A549 (cell line): ENCODE data around the gene PLRG1. TPM values are rescaled to one million over a fixed set of nuclear protein-coding genes. Genes with fewer than 3 reads are reported as not detected.

Source experiments
- ATAC-seq, 2 experiments: fragments of 200-7000 bp in 1 of 2; fragments of >200 bp in 1 of 2; cut with Nextera tagmentation in 1 of 2; cut with Tn5 transposase in 1 of 2; 3 replicates each; pipeline versions ENCODE4 v1.8.0 to v1.9.1; 2018 to 2020; ENCODE audit warnings: mild to moderate bottlenecking in 1 of 2, moderate library complexity in 1 of 2
- CTCF ChIA-PET: fragments of 300-600 bp; sonication (Branson Sonifier 250); formaldehyde crosslinking; extraction: SDS; loops from one replicate; lab custom pipeline; 2021; ENCODE audit warnings: antibody characterized with exemption, inconsistent platforms; lab: Yijun Ruan, JAX
- POLR2A ChIA-PET: fragments of 350-600 bp; formaldehyde crosslinking; extraction: SDS; loops from one replicate; lab custom pipeline; 2021; ENCODE audit warnings: antibody characterized with exemption, inconsistent platforms; lab: Yijun Ruan, JAX
- DNase-seq, 2 experiments: peaks; one replicate each; pipeline versions ENCODE4 v3.0.0 to v3.0.0-alpha.2; 2011 to 2016; ENCODE audit warnings: low read depth in 1 of 2, low spot score in 1 of 2
- FAIRE-seq: peaks from 2 replicates; lab custom pipeline; 2011; peaks lifted over from hg19 to GRCh38; lab: Jason Lieb, UNC
- H3K27ac ChIP-seq, 2 experiments: fragments of >200 bp; sonication (Bioruptor Twin); formaldehyde crosslinking; 3 replicates each; pipeline ENCODE4 v1.5.1; 2016 to 2017
- H3K4me1 ChIP-seq: fragments of >200 bp; sonication (Bioruptor Twin); formaldehyde crosslinking; 3 replicates; pipeline ENCODE4 v1.6.1; 2016
- H3K4me2 ChIP-seq: fragments of >200 bp; sonication (Bioruptor Twin); formaldehyde crosslinking; 3 replicates; pipeline ENCODE4 v1.6.1; 2016
- H3K4me3 ChIP-seq: fragments of >200 bp; sonication (Bioruptor Twin); formaldehyde crosslinking; 3 replicates; pipeline ENCODE4 v1.5.1; 2016
- H3K9me3 ChIP-seq: fragments of >200 bp; sonication (Bioruptor Twin); formaldehyde crosslinking; 3 replicates; pipeline ENCODE4 v1.6.1; 2016
- BCL3 ChIP-seq: fragments of >200 bp; sonication (Bioruptor Twin); formaldehyde crosslinking; IDR thresholded peaks from 3 replicates; pipeline ENCODE4 v1.6.1; 2016
- BHLHE40 ChIP-seq: IDR thresholded peaks from 2 replicates; pipeline ENCODE4 v1.6.1; 2012; ENCODE audit warnings: low read depth, low read length, inconsistent platforms
- CBX2 ChIP-seq: fragments of 200-600 bp; sonication (generic); IDR thresholded peaks from 2 replicates; pipeline ENCODE4 v1.6.1; 2016; ENCODE audit warnings: low read depth, mild to moderate bottlenecking, borderline replicate concordance
- CBX8 ChIP-seq: fragments of 200-600 bp; sonication (generic); IDR thresholded peaks from 2 replicates; pipeline ENCODE4 v1.6.1; 2016
- CTCF ChIP-seq: fragments of >200 bp; sonication (Bioruptor Twin); formaldehyde crosslinking; IDR thresholded peaks from 3 replicates; pipeline ENCODE4 v1.5.1; 2016
- EHF ChIP-seq: fragments of 250-450 bp; sonication (Bioruptor Pico); IDR thresholded peaks from 2 replicates; pipeline ENCODE4 v1.5.0; 2020; ENCODE audit warnings: mild to moderate bottlenecking
- EP300 ChIP-seq, 2 experiments: fragments of >200 bp; sonication (Bioruptor Twin); formaldehyde crosslinking; IDR thresholded peaks; 2 replicates in 1 of 2; 3 replicates in 1 of 2; pipeline ENCODE4 v1.6.1; 2016 to 2017
- ESRRA ChIP-seq: fragments of 150-350 bp; IDR thresholded peaks from 2 replicates; pipeline ENCODE4 v1.6.1; 2014; ENCODE audit warnings: mild to moderate bottlenecking, low read length, borderline replicate concordance
- FOSB ChIP-seq: fragments of 250-450 bp; sonication (Bioruptor Pico); IDR thresholded peaks from 2 replicates; pipeline ENCODE4 v1.5.0; 2020; ENCODE audit warnings: mild to moderate bottlenecking, moderate library complexity
- FOSL2 ChIP-seq, 2 experiments: fragments of 450-650 bp in 1 of 2; fragments of >200 bp in 1 of 2; sonication (Bioruptor Twin) in 1 of 2; formaldehyde crosslinking; IDR thresholded peaks; 2 replicates each; pipeline versions ENCODE4 v1.5.0 to v1.6.1; 2016 to 2020; ENCODE audit warnings: mild to moderate bottlenecking in 1 of 2, moderate library complexity in 1 of 2
- GATA3 ChIP-seq: IDR thresholded peaks from 2 replicates; pipeline ENCODE4 v1.6.1; 2012; ENCODE audit warnings: borderline replicate concordance
- HDAC2 ChIP-seq: fragments of 200-600 bp; sonication (generic); IDR thresholded peaks from 2 replicates; pipeline ENCODE4 v1.6.1; 2016
- HEYL ChIP-seq: fragments of 250-450 bp; sonication (Bioruptor Pico); IDR thresholded peaks from 2 replicates; pipeline ENCODE4 v1.8.0; 2021; ENCODE audit warnings: mild to moderate bottlenecking, moderate library complexity
- JUNB ChIP-seq: fragments of >200 bp; sonication (Bioruptor Twin); formaldehyde crosslinking; IDR thresholded peaks from 2 replicates; pipeline ENCODE4 v1.6.1; 2016
- KDM5A ChIP-seq: fragments of 200-600 bp; sonication (generic); IDR thresholded peaks from 2 replicates; pipeline ENCODE4 v1.6.1; 2016; ENCODE audit warnings: antibody characterized with exemption, mild to moderate bottlenecking
- MAZ ChIP-seq: fragments of 150-350 bp; IDR thresholded peaks from 2 replicates; pipeline ENCODE4 v1.6.1; 2014; ENCODE audit warnings: antibody characterized with exemption, low read depth, low read length, borderline replicate concordance
- NPAS2 ChIP-seq: fragments of 250-450 bp; sonication (Bioruptor Pico); IDR thresholded peaks from 2 replicates; pipeline ENCODE4 v1.8.0; 2022; ENCODE audit warnings: mild to moderate bottlenecking, moderate library complexity, borderline replicate concordance
- NR3C1 ChIP-seq: fragments of >200 bp; sonication (Bioruptor Twin); formaldehyde crosslinking; IDR thresholded peaks from 3 replicates; pipeline ENCODE4 v1.6.1; 2017
- POLR2A ChIP-seq: IDR thresholded peaks from 2 replicates; pipeline ENCODE4 v1.6.1; 2012; ENCODE audit warnings: mild to moderate bottlenecking, low read length
- RCOR1 ChIP-seq: fragments of 150-350 bp; IDR thresholded peaks from 2 replicates; pipeline ENCODE4 v1.6.1; 2014; ENCODE audit warnings: antibody characterized with exemption, low read length, low read depth
- RFX5 ChIP-seq: fragments of 450-650 bp; IDR thresholded peaks from 2 replicates; pipeline ENCODE4 v1.7.1; 2014; ENCODE audit warnings: antibody characterized with exemption, mild to moderate bottlenecking, moderate library complexity
- SMC3 ChIP-seq: fragments of >200 bp; sonication (Bioruptor Twin); formaldehyde crosslinking; IDR thresholded peaks from 3 replicates; pipeline ENCODE4 v1.6.1; 2018; ENCODE audit warnings: inconsistent platforms
- TP53 ChIP-seq: fragments of 250-450 bp; sonication (Bioruptor Pico); IDR thresholded peaks from 2 replicates; pipeline ENCODE4 v1.5.0; 2021; ENCODE audit warnings: mild to moderate bottlenecking, moderate library complexity
- ZC3H11A ChIP-seq: fragments of 450-650 bp; IDR thresholded peaks from 2 replicates; pipeline ENCODE4 v1.6.1; 2014; ENCODE audit warnings: antibody characterized with exemption, mild to moderate bottlenecking
- ZFP36 ChIP-seq: fragments of 450-650 bp; IDR thresholded peaks from 2 replicates; pipeline ENCODE4 v1.6.1; 2014; ENCODE audit warnings: borderline replicate concordance; ENCODE audit not compliant: partially characterized antibody
- ZNF302 ChIP-seq: fragments of 250-450 bp; sonication (Bioruptor Pico); IDR thresholded peaks from 2 replicates; pipeline ENCODE4 v1.9.0; 2021; ENCODE audit warnings: inconsistent platforms, mild to moderate bottlenecking, moderate library complexity
- WGBS: methylation state at CpG from one replicate; pipeline ENCODE4 v1.1.6; 2017; ENCODE audit errors: missing lambda C conversion rate; 5-methylcytosine and 5-hydroxymethylcytosine counted together
- polyA plus RNA-seq, 4 experiments: library from polyadenylated mRNA; depleted of rRNA in 3 of 4; stranded (reverse); fragments of >200 nt; fragmentation: RNase III in 1 of 4; extraction: RNeasy Plus Mini Kit Qiagen cat#74134 plus additional on column Dnase treatment in 1 of 4; gene quantifications; 2 replicates in 3 of 4; 3 replicates in 1 of 4; pipeline ENCODE4 v1.2.3, GENCODE V29; 2011 to 2017
- TF ChIP-seq, protein P1 (sequence below): fragments of 450-650 bp; IDR thresholded peaks from 2 replicates; pipeline ENCODE4 v1.6.1; 2014; ENCODE audit warnings: antibody characterized with exemption

PLRG1 gene
- polyA plus RNA-seq, 2 of the 4 experiments (the other 2 are of a cell fraction): 50.4 to 123 TPM

GRCh38 chr4:154529728-154530519 is 20.3 kb downstream of the PLRG1 start:
- ChIA-PET POLR2A (no interaction called here), CTCF (interaction anchor here (1.3 to 1.7 kb wide), 2 partner anchors 89 to 97 kb away, joined by 3 to 4 read pairs; no protein-coding TSS in a partner anchor)

DNA sequence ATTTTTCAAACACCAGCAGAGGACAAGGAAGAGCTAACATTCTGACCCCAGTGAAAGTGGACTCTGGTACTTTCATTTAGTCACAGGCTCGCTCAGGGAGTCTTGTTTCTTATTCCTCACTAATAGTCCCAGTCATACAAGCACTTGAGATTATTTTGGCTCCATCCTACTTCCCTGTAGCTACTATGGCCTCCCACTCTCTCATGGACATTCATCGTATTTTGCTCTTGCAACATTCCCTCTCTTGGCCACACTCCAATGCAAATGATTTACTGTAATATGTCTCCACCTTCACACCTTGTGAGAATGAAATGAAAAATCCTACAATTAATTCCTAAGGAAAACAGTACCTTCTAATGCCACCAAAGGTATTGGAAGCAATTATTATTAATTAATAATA is 21.3 kb downstream of the PLRG1 start:
- Histone ChIP-seq H3K4me1 (no peaks in the 10 kb centered on the region), H3K9me3 (no peaks in the 10 kb centered on the region), H3K4me3 (no peak overlapping the region), H3K27ac (no peak overlapping the region), H3K4me2 (no peak overlapping the region)
- WGBS: 37% methylated on average over 2 of the region's 2 CpGs
- TF ChIP-seq EP300 (IDR thresholded peaks at IDR 0.05) (no peak), SMC3 (no peak), CBX2 (no peak), ZNF302 (CRISPR knock-in tag) (no peak), NR3C1 (no peak), HDAC2 (no peak)
- ChIA-PET CTCF (interaction anchor here (1.3 to 1.7 kb wide), 2 partner anchors 90 to 98 kb away, joined by 3 to 4 read pairs; no protein-coding TSS in a partner anchor), POLR2A (no interaction called here)
- ATAC-seq (no peak), DNase-seq (no peak), FAIRE-seq (no peak)

More at GRCh38 chr4:154529728-154530519, 20.3 kb downstream of the PLRG1 start:
- no peak for ATAC-seq
- Histone ChIP-seq H3K4me1 (no peaks in the 10 kb centered on the region), H3K27ac (no peak overlapping the region), H3K4me3 (no peak overlapping the region), H3K9me3 (no peaks in the 10 kb centered on the region), H3K4me2 (no peak overlapping the region)
- no peak for DNase-seq
- TF ChIP-seq CBX8 (no peak), FOSL2 (IDR thresholded peaks at IDR 0.05) (no peak), FOSL2 (CRISPR knock-in tag; IDR thresholded peaks at IDR 0.05) (no peak), GATA3 (no peak), TP53 (CRISPR knock-in tag) (no peak), ZFP36 (no peak), RFX5 (no peak), ZNF302 (CRISPR knock-in tag) (no peak), MAZ (no peak), NR3C1 (no peak), BHLHE40 (no peak), CTCF (no peak), RCOR1 (no peak), ESRRA (no peak)
- FAIRE-seq: no peak
- WGBS: 88% methylated on average over 4 of the region's 4 CpGs

- CTCF ChIA-PET: no interaction called here
- no peak for FAIRE-seq
- Histone ChIP-seq H3K27ac (no peak overlapping the region), H3K9me3 (no peaks in the 10 kb centered on the region), H3K4me1 (no peaks in the 10 kb centered on the region), H3K4me2 (no peak overlapping the region), H3K4me3 (no peak overlapping the region)
- no peak for DNase-seq
- ATAC-seq: no peak
- POLR2A ChIA-PET: no interaction called here
- TF ChIP-seq NPAS2 (CRISPR knock-in tag) (no peak), POLR2A (no peak), SMC3 (no peak), FOSB (CRISPR knock-in tag) (no peak), NR3C1 (no peak), ZNF302 (CRISPR knock-in tag) (no peak), EHF (CRISPR knock-in tag) (no peak), ZC3H11A (no peak), BCL3 (no peak), JUNB (no peak), KDM5A (no peak), HEYL (CRISPR knock-in tag) (no peak), EP300 (IDR thresholded peaks at IDR 0.05) (no peak), CBX2 (no peak)
- TF ChIP-seq, protein P1, sequence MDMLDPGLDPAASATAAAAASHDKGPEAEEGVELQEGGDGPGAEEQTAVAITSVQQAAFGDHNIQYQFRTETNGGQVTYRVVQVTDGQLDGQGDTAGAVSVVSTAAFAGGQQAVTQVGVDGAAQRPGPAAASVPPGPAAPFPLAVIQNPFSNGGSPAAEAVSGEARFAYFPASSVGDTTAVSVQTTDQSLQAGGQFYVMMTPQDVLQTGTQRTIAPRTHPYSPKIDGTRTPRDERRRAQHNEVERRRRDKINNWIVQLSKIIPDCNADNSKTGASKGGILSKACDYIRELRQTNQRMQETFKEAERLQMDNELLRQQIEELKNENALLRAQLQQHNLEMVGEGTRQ: no peak
- WGBS: 73% methylated on average over 4 of the region's 4 CpGs
These were observed 22.9 kb downstream of the PLRG1 start for GRCh38 chr4:154527308-154527707.
